Retinal pigment epithelial cell (primary cell): ENCODE results near the gene ZACN.

Experiments
- DNase-seq: peaks from one replicate; pipeline ENCODE4 v3.0.0-alpha.2; 2010; ENCODE audit warnings: low read depth
- H3K4me3 ChIP-seq: 2 replicates; pipeline ENCODE4 v1.5.1; 2011; ENCODE audit warnings: mild to moderate bottlenecking, low read length, control low read depth, moderate library complexity
- CTCF ChIP-seq: conservative IDR thresholded peaks from 2 replicates; pipeline ENCODE4 v1.5.1; 2011; ENCODE audit warnings: low read depth, low read length, control low read depth, inconsistent platforms

Gene ZACN

DNA sequence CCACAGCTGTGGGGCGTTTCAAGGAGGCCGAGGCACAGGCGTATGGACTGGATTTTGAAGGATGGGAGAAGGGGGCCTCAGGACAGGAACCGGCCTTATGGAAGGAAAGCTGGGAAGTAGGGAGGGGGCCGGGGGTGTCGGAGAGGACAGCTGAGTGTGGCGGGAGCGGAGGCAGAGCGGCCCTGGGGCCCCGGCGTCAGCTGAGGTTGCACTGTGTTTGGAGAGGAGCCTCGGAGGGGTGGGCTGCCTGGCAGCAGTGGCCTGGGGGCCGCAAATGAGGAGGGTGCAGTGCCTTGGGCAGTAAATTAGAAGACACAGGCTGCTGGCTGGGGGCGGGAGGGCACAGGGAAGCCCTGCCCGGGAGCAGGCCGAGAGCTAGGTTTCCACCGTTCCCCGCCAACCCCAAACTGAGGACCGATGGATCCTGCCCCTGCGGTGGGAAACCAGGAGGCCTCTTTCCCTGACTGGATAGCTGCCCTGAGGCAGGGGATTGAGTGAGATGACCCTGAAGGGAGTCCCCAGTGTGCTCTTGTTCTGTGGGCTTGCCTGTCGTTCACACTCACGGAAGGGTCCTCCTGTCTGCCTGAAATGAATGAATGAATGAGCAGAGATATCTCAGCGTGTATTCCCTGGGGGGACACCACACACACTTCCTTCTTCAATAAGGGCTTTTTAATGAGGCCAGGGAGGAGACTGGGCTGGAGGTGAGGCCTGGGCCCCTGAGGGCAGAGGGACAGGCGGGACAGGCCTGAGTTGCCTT is 43.6 kb downstream of the ZACN start:
- no peak overlapping the region for H3K4me3 ChIP-seq
- no peak for DNase-seq
- TF ChIP-seq CTCF = no peak

DNA sequence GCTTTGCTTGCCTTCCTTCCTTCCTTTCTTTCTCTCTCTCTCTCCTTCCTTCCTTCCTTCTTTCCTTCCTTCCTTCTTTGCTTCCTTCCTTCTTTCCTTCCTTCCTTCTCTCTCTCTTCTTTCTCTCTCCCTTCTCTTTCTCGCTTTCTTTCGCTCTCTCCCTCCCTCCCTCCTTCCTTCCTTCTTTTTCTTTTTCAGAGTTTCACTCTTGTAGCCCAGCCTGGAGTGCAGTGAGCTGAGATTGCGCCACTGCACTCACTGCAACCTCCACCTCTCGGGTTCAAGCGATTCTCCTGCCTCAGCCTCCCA is 44.2 kb downstream of the ZACN start:
- H3K4me3 ChIP-seq = no peak overlapping the region
- TF ChIP-seq CTCF = no peak
- DNase-seq = no peak

GRCh38 chr17:76123749-76124581 is 45.0 kb downstream of the ZACN start:
- H3K4me3 ChIP-seq = no peak overlapping the region
- TF ChIP-seq CTCF = no peak
- no peak for DNase-seq

DNA sequence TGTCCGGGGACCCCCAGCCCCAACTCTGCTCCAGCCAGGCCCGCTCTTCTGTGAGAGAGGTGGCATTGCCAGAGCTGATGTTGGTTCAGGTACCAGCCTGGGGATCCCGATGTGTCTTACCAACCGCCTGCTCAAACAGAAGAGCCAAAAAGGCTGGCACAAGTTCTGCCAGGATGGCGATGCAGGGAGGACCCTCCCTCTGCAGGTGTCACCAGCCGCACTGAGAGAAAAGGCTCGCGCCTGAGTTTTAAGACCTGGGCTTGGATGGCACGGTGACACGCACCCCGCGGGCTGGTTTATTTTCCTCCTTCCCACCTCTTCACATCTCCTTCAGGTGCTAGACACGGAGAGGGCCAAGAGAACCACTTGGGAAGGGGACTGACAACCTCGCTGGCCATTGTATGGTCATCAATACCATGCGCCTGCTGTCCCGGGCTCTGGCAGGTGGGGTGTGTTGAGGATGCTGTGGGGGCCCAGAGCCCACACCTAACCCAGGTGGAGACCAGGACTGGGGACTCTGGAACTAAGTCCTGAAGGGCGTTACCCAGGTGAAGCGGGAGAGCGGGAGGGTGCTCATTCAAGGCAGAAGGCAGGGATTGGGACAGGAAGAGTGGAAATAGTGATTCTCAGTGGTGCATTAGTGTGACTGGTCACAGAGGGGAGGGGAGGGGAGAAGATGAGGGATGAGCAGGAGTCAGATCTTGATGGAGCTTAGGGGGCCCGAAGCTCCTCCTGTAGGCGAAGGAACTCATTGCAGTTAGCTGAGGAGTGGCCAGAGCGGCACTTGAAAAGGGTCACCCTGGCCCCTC is 45.8 kb downstream of the ZACN start:
- DNase-seq = no peak
- TF ChIP-seq CTCF = peak; percentile 40

DNA sequence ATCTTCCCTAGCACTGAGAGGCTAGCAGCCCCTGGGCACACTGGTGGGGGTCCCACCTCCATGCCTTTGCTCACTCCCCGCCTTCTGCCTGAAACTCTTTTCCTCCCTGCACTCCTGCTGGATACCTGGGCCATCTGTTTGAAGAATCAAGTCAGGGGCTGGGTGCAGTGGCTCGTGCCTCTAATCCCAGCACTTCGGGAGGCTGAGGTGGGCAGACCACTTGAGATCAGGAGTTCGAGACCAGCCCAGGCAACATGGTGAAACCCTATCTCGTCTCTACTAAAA is 46.4 kb downstream of the ZACN start:
- no peak for TF ChIP-seq CTCF
- DNase-seq = no peak
- no peak overlapping the region for H3K4me3 ChIP-seq

More for the DNA sequence above, 45.8 kb downstream of the ZACN start:
- H3K4me3 ChIP-seq = no peak overlapping the region

GRCh38 chr17:76125922-76126321 is 46.9 kb downstream of the ZACN start:
- no peak overlapping the region for H3K4me3 ChIP-seq
- no peak for TF ChIP-seq CTCF
- no peak for DNase-seq

DNA sequence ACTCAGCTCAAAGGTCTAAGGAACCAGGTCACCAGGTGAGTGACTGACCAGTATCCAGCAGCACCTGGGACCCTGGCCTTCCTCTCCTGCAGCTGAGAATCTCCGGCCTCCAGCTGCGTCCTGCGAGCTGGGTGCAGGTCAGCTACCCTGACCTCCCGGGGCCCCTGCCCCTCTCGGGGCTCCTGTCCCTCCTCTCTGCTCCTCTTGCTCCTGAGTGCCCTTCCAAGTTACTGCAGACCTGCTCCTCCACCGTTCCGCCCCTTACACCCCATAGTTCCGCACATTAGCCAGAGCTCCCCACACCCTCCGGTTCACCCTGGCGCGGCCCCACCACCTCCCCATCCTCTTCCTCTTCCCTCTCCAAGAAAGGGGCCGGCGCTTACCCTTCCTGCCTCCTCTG is 51.5 kb downstream of the ZACN start:
- TF ChIP-seq CTCF = no peak
- DNase-seq = no peak
- no peak overlapping the region for H3K4me3 ChIP-seq
